K562 (cell line): ENCODE measurements around the gene ACY1. TPM values are rescaled to one million over a fixed set of nuclear protein-coding genes. Genes with fewer than 3 reads are reported as not detected.

Source experiments
- CHCHD3 ChIP-seq: fragments of 250-450 bp; sonication (Bioruptor Pico); IDR thresholded peaks from 2 replicates; pipeline ENCODE4 v2.1.2; 2022; ENCODE audit warnings: mild to moderate bottlenecking
- DEAF1 ChIP-seq: fragments of 450-650 bp; formaldehyde crosslinking; IDR thresholded peaks from 2 replicates; pipeline ENCODE4 v1.4.0; 2020; ENCODE audit warnings: mild to moderate bottlenecking, moderate library complexity
- ELK1 ChIP-seq: sonication (generic); formaldehyde crosslinking; IDR thresholded peaks from 2 replicates; pipeline ENCODE4 v1.8.1; 2022; ENCODE audit warnings: missing genetic modification reagents
- ERF ChIP-seq: fragments of 450-650 bp; formaldehyde crosslinking; IDR thresholded peaks from 2 replicates; pipeline ENCODE4 v1.4.0; 2020; ENCODE audit warnings: mild to moderate bottlenecking, mixed read lengths
- KLF10 ChIP-seq: fragments of 250-450 bp; sonication (Bioruptor Pico); IDR thresholded peaks from 2 replicates; pipeline ENCODE4 v1.6.1; 2021; ENCODE audit warnings: matching md5 sums
- MEIS2 ChIP-seq: fragments of 450-650 bp; IDR thresholded peaks from 2 replicates; pipeline ENCODE4 v1.6.1; 2014; ENCODE audit warnings: mild to moderate bottlenecking; ENCODE audit not compliant: partially characterized antibody
- MXI1 ChIP-seq: IDR thresholded peaks from 2 replicates; pipeline ENCODE4 v1.6.1; 2011; ENCODE audit warnings: low read depth, mild to moderate bottlenecking, improper control_type of control experiment, low read length
- REST ChIP-seq, 2 experiments: fragments of 450-650 bp; formaldehyde crosslinking in 1 of 2; IDR thresholded peaks; 2 replicates each; pipeline versions ENCODE4 v1.4.0 to v1.6.1; 2014 to 2020; ENCODE audit warnings: mild to moderate bottlenecking in 2 of 2, borderline replicate concordance in 1 of 2, low read depth in 1 of 2
- SRSF1 ChIP-seq: fragments of 200-400 bp; formaldehyde crosslinking; IDR thresholded peaks from 2 replicates; pipeline ENCODE4 v1.6.1; 2017; ENCODE audit warnings: mild to moderate bottlenecking, low read depth, low read length, moderate library complexity
- SRSF3 ChIP-seq: fragments of 200-400 bp; formaldehyde crosslinking; IDR thresholded peaks from 2 replicates; pipeline ENCODE4 v1.6.1; 2016; ENCODE audit warnings: mild to moderate bottlenecking, low read length, moderate library complexity; ENCODE audit not compliant: insufficient read depth
- ZNF280B ChIP-seq: fragments of 250-450 bp; sonication (Bioruptor Pico); IDR thresholded peaks from 2 replicates; pipeline ENCODE4 v1.5.1; 2021; ENCODE audit warnings: mild to moderate bottlenecking
- ZNF445 ChIP-seq: fragments of 250-450 bp; sonication (Bioruptor Pico); IDR thresholded peaks from 2 replicates; pipeline ENCODE4 v1.4.0; 2020; ENCODE audit warnings: low read depth, mild to moderate bottlenecking, moderate library complexity
- ZNF655 ChIP-seq: fragments of 250-450 bp; sonication (Bioruptor Pico); IDR thresholded peaks from 2 replicates; pipeline ENCODE4 v1.5.0; 2021
- polyA plus RNA-seq, 8 experiments: library from polyadenylated mRNA; depleted of rRNA in 4 of 8; stranded (reverse) in 5 of 8; unstranded in 3 of 8; fragments of >200 nt; fragmentation: Nextera tagmentation in 2 of 8; fragmentation: Illumina TruSeq in 1 of 8; extraction: Ambion mirVana in 2 of 8; extraction: Trizol in 1 of 8; gene quantifications; 2 replicates each; pipeline versions ENCODE4 v1.2.1 to v1.2.3, GENCODE V29; 2011 to 2014; ENCODE audit warnings: inconsistent platforms in 1 of 8, missing spikeins in 1 of 8
- total RNA-seq, 7 experiments: library from RNA; depleted of rRNA in 6 of 7; stranded (reverse); fragments of >200 nt in 6 of 7; fragmentation: Illumina TruSeq in 2 of 7; extraction: Trizol in 2 of 7; gene quantifications; 2 replicates each; pipeline versions ENCODE4 v1.2.1 to v1.2.3, GENCODE V29; 2011 to 2021; ENCODE audit warnings: low replicate concordance in 1 of 7

Gene ACY1
- total and polyA plus RNA-seq, 9 of the 15 experiments (the other 6 are each of a cell fraction or from before 2014, with no cell fraction given), result 70.7 to 195 (median 123) TPM

- TF ChIP-seq ZNF280B (CRISPR knock-in tag) (no peak), MEIS2 (no peak), DEAF1 (CRISPR knock-in tag) (no peak), ZNF655 (CRISPR knock-in tag) (no peak), SRSF3 (no peak), ELK1 (CRISPR knock-in tag) (no peak), REST (IDR thresholded peaks at IDR 0.05; ENCODE audit: borderline replicate concordance) (no peak), REST (CRISPR knock-in tag; IDR thresholded peaks at IDR 0.05; ENCODE audit: low read depth) (no peak), ZNF445 (CRISPR knock-in tag) (no peak), ERF (CRISPR knock-in tag) (no peak), SRSF1 (no peak), CHCHD3 (CRISPR knock-in tag) (no peak), KLF10 (no peak), MXI1 (no peak)
Observed at GRCh38 chr3:51995346-51996163, 12.2 kb downstream of the ACY1 start, which contains the start of gene RPL29 (continued).
